PC-9 (cell line): Measurements from ENCODE around the gene SPCS3.
"Not testable (repeated sequence)": the region's sequence is repeated elsewhere in the genome, so short reads cannot be mapped to it uniquely, and the experiment has no call there.

ENCODE experiments used
- EZH2 ChIP-seq: fragments of 200-600 bp; sonication (generic); IDR thresholded peaks from 2 replicates; pipeline ENCODE4 v1.8.0; 2017; ENCODE audit warnings: antibody characterized with exemption, low read depth
- TF ChIP-seq, protein P1 (sequence below): fragments of 200-600 bp; sonication (generic); conservative IDR thresholded peaks from 2 replicates; pipeline ENCODE4 v1.6.1; 2017; ENCODE audit warnings: mixed run types, antibody characterized with exemption, mild to moderate bottlenecking, moderate library complexity

DNA sequence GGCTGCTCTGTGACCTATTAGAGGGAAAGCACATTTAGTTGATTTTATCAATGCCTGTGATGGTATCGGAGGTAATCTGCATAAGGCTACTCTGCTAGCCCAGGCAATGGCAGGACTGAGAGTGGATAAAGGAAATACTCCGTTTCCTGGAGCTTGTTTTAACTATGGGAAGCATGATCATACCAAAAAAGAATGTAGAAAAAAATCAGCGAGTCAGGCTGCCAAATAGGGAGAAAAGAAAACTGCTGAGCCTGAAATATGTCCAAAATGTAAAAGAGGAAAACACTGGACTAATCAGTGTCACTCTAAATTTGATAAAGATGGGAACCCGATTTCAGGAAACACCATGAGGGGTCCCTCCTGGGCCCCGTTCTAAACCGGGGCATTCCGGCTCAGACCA lies 25.6 kb downstream of the SPCS3 start:
- TF ChIP-seq, protein P1, sequence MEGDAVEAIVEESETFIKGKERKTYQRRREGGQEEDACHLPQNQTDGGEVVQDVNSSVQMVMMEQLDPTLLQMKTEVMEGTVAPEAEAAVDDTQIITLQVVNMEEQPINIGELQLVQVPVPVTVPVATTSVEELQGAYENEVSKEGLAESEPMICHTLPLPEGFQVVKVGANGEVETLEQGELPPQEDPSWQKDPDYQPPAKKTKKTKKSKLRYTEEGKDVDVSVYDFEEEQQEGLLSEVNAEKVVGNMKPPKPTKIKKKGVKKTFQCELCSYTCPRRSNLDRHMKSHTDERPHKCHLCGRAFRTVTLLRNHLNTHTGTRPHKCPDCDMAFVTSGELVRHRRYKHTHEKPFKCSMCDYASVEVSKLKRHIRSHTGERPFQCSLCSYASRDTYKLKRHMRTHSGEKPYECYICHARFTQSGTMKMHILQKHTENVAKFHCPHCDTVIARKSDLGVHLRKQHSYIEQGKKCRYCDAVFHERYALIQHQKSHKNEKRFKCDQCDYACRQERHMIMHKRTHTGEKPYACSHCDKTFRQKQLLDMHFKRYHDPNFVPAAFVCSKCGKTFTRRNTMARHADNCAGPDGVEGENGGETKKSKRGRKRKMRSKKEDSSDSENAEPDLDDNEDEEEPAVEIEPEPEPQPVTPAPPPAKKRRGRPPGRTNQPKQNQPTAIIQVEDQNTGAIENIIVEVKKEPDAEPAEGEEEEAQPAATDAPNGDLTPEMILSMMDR: not testable (repeated sequence)
- not testable (repeated sequence) for TF ChIP-seq EZH2
